Neural crest cell (in vitro differentiated cells): Measurements from ENCODE around the gene PRKAR1A. TPM values are rescaled to one million over a fixed set of nuclear protein-coding genes. Genes with fewer than 3 reads are reported as not detected.

ENCODE experiments used
- DNase-seq: peaks from one replicate; pipeline ENCODE4 v3.0.0; 2021; ENCODE audit warnings: low read depth, mixed read lengths, low spot score
- H3K27ac Mint-ChIP-seq: one replicate; pipeline ENCODE4 v1.8.0; 2021; ENCODE audit warnings: mild to moderate bottlenecking, mixed read lengths; ENCODE audit not compliant: unreplicated experiment
- H3K27me3 Mint-ChIP-seq: 2 replicates; pipeline ENCODE4 v1.8.0; 2021; ENCODE audit warnings: low read depth, mild to moderate bottlenecking, mixed read lengths
- H3K36me3 Mint-ChIP-seq: 2 replicates; pipeline ENCODE4 v1.8.0; 2021; ENCODE audit warnings: low read depth, mild to moderate bottlenecking, mixed read lengths
- H3K4me1 Mint-ChIP-seq: 2 replicates; pipeline ENCODE4 v1.8.0; 2021; ENCODE audit warnings: mixed read lengths
- H3K4me3 Mint-ChIP-seq: one replicate; pipeline ENCODE4 v1.8.0; 2021; ENCODE audit warnings: mild to moderate bottlenecking, mixed read lengths
- H3K9me3 Mint-ChIP-seq: 2 replicates; pipeline ENCODE4 v1.8.0; 2021; ENCODE audit warnings: mixed read lengths
- CTCF ChIP-seq: fragments of 200-600 bp; sonication (generic); conservative IDR thresholded peaks from 2 replicates; pipeline ENCODE4 v1.5.0; 2021; ENCODE audit warnings: antibody characterized with exemption, mild to moderate bottlenecking
- total RNA-seq: library from RNA; stranded (reverse); gene quantifications from 2 replicates; pipeline ENCODE4 v1.2.1, GENCODE V29; 2021

PRKAR1A gene
- total RNA-seq, 1 donor from 2014 or later = 250 TPM

GRCh38 chr17:68592682-68593641, 80.7 kb downstream of the PRKAR1A start:
- H3K4me1 Mint-ChIP-seq = peaks cover 7% of the 10 kb centered on the region
- H3K27me3 Mint-ChIP-seq = peaks cover under 1% of the 10 kb centered on the region
- no peak for DNase-seq
- no peaks in the 10 kb centered on the region for H3K36me3 Mint-ChIP-seq
- H3K27ac Mint-ChIP-seq = no peak overlapping the region
- H3K9me3 Mint-ChIP-seq = peaks cover 2% of the 10 kb centered on the region
- TF ChIP-seq CTCF = no peak
- H3K4me3 Mint-ChIP-seq = no peak overlapping the region

GRCh38 chr17:68594552-68594951, 82.3 kb downstream of the PRKAR1A start:
- no peak overlapping the region for H3K27ac Mint-ChIP-seq
- H3K36me3 Mint-ChIP-seq = no peaks in the 10 kb centered on the region
- peaks cover 12% of the 10 kb centered on the region for H3K4me1 Mint-ChIP-seq
- H3K9me3 Mint-ChIP-seq = peaks cover 2% of the 10 kb centered on the region
- no peak for DNase-seq
- H3K27me3 Mint-ChIP-seq = peaks cover 16% of the 10 kb centered on the region
- TF ChIP-seq CTCF = no peak
- no peak overlapping the region for H3K4me3 Mint-ChIP-seq

- peaks cover 15% of the 10 kb centered on the region for H3K4me1 Mint-ChIP-seq
- peaks cover 21% of the 10 kb centered on the region for H3K27me3 Mint-ChIP-seq
- no peak for TF ChIP-seq CTCF
- no peak overlapping the region for H3K27ac Mint-ChIP-seq
- no peak for DNase-seq
- H3K36me3 Mint-ChIP-seq = no peaks in the 10 kb centered on the region
- H3K9me3 Mint-ChIP-seq = peaks cover 2% of the 10 kb centered on the region
- no peak overlapping the region for H3K4me3 Mint-ChIP-seq
Measured at GRCh38 chr17:68595496-68595895, 83.3 kb downstream of the PRKAR1A start.

GRCh38 chr17:68595986-68596385, 83.8 kb downstream of the PRKAR1A start:
- TF ChIP-seq CTCF = no peak
- H3K4me1 Mint-ChIP-seq = peaks cover 15% of the 10 kb centered on the region
- no peaks in the 10 kb centered on the region for H3K9me3 Mint-ChIP-seq
- DNase-seq = no peak
- no peak overlapping the region for H3K4me3 Mint-ChIP-seq
- H3K36me3 Mint-ChIP-seq = no peaks in the 10 kb centered on the region
- no peak overlapping the region for H3K27ac Mint-ChIP-seq
- H3K27me3 Mint-ChIP-seq = peaks cover 21% of the 10 kb centered on the region

- Mint-ChIP-seq H3K4me3 (no peak overlapping the region), H3K27ac (no peak overlapping the region), H3K4me1 (peaks cover 15% of the 10 kb centered on the region), H3K36me3 (no peaks in the 10 kb centered on the region), H3K27me3 (peaks cover 26% of the 10 kb centered on the region), H3K9me3 (no peaks in the 10 kb centered on the region)
- TF ChIP-seq CTCF = no peak
- DNase-seq = no peak
Measured at GRCh38 chr17:68596411-68596945, 84.2 kb downstream of the PRKAR1A start.
